MM.1S (cell line): ENCODE measurements around the gene PRICKLE1.

Experiments used
- DNase-seq: peaks from one replicate; pipeline ENCODE4 v3.0.0-alpha.2; 2015
- H2AFZ ChIP-seq: fragments of 300-600 bp; sonication (generic); 2 replicates; pipeline ENCODE4 v1.6.0; 2016; ENCODE audit warnings: antibody characterized with exemption, low read length
- H3F3A ChIP-seq: fragments of 300-600 bp; sonication (generic); 2 replicates; pipeline ENCODE4 v1.6.1; 2016; ENCODE audit warnings: mild to moderate bottlenecking, antibody characterized with exemption, low read length, moderate library complexity, mixed read lengths; ENCODE audit not compliant: insufficient read depth
- H3K27ac ChIP-seq: fragments of 300-600 bp; sonication (generic); 2 replicates; pipeline ENCODE4 v1.5.1; 2016; ENCODE audit warnings: mild to moderate bottlenecking, low read length
- H3K27me3 ChIP-seq: fragments of 300-600 bp; sonication (generic); replicated peaks from 2 replicates; pipeline ENCODE4 v1.6.0; 2016; ENCODE audit warnings: low read length; ENCODE audit not compliant: insufficient read depth
- H3K36me3 ChIP-seq: fragments of 300-600 bp; sonication (generic); replicated peaks from 2 replicates; pipeline ENCODE4 v1.6.1; 2016; ENCODE audit warnings: mild to moderate bottlenecking, low read length, mixed read lengths; ENCODE audit not compliant: insufficient read depth
- H3K4me1 ChIP-seq: fragments of 300-600 bp; sonication (generic); 2 replicates; pipeline ENCODE4 v1.6.1; 2016; ENCODE audit warnings: low read length, mixed read lengths
- H3K4me2 ChIP-seq: fragments of 300-600 bp; sonication (generic); 2 replicates; pipeline ENCODE4 v1.6.0; 2016; ENCODE audit warnings: low read depth, low read length
- H3K4me3 ChIP-seq: fragments of 300-600 bp; sonication (generic); 2 replicates; pipeline ENCODE4 v1.5.1; 2016; ENCODE audit warnings: low read length, mixed read lengths
- H3K79me2 ChIP-seq: fragments of 300-600 bp; sonication (generic); 2 replicates; pipeline ENCODE4 v1.6.1; 2016; ENCODE audit warnings: mixed run types, low read length, mixed read lengths
- H3K9ac ChIP-seq: fragments of 300-600 bp; sonication (generic); 2 replicates; pipeline ENCODE4 v1.6.1; 2016; ENCODE audit warnings: low read length, mixed read lengths
- H3K9me2 ChIP-seq: fragments of 300-600 bp; sonication (generic); replicated peaks from 2 replicates; pipeline ENCODE4 v1.6.1; 2016; ENCODE audit warnings: mild to moderate bottlenecking, low read length, mixed read lengths; ENCODE audit not compliant: insufficient read depth
- H3K9me3 ChIP-seq: fragments of 300-600 bp; sonication (generic); replicated peaks from 2 replicates; pipeline ENCODE4 v1.6.1; 2016; ENCODE audit warnings: mild to moderate bottlenecking, low read length, mixed read lengths; ENCODE audit not compliant: insufficient read depth
- H4K20me1 ChIP-seq: fragments of 300-600 bp; sonication (generic); 2 replicates; pipeline ENCODE4 v1.6.1; 2016; ENCODE audit warnings: mild to moderate bottlenecking, low read length, moderate library complexity, mixed read lengths; ENCODE audit not compliant: insufficient read depth
- EZH2 ChIP-seq: fragments of 300-600 bp; sonication (generic); optimal IDR thresholded peaks from 2 replicates; pipeline ENCODE3; 2017; ENCODE audit warnings: low read depth, mild to moderate bottlenecking, antibody characterized with exemption, low read length, mixed read lengths
- EZH2phosphoT487 ChIP-seq: fragments of 300-600 bp; sonication (generic); IDR thresholded peaks from 2 replicates; pipeline ENCODE4 v1.6.1; 2018; ENCODE audit warnings: antibody characterized with exemption, low read length
- TF ChIP-seq, protein P1 (sequence below): fragments of 300-600 bp; sonication (generic); IDR thresholded peaks from 2 replicates; pipeline ENCODE4 v1.5.1; 2016; ENCODE audit warnings: antibody characterized with exemption, low read length, mixed read lengths

The PRICKLE1 gene

DNA sequence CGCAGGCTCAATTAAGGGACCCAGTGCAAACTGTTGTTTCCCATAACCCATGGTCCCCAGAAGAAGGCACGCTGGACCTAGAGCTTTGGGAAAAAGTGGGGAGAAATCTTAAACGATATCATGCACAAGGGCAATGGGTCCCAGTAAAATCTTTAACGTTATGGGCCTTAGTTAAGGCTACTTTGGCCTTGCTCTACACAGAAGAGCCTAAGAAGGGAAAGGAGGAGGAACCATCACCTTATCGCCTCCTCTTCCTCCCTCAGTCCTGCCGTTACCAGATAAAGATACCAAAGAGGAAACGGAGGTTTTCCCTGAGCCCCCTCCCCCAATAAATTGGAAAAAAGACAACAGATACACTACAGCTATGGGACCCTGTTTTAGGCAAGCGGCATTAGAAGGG is 146.7 kb downstream of the PRICKLE1 start:
- H3K4me3 ChIP-seq: no peak overlapping the region
- H3K27ac ChIP-seq: no peak overlapping the region
- H4K20me1 ChIP-seq: no peaks in the 10 kb centered on the region; the same call in 1 of the 2 replicates
- no peak overlapping the region for H3K4me2 ChIP-seq
- H3K36me3 ChIP-seq: no peaks in the 10 kb centered on the region; the same call in 1 of the 2 replicates
- no peak for DNase-seq
- TF ChIP-seq EZH2phosphoT487: no peak
- TF ChIP-seq EZH2: no peak
- TF ChIP-seq, protein P1, sequence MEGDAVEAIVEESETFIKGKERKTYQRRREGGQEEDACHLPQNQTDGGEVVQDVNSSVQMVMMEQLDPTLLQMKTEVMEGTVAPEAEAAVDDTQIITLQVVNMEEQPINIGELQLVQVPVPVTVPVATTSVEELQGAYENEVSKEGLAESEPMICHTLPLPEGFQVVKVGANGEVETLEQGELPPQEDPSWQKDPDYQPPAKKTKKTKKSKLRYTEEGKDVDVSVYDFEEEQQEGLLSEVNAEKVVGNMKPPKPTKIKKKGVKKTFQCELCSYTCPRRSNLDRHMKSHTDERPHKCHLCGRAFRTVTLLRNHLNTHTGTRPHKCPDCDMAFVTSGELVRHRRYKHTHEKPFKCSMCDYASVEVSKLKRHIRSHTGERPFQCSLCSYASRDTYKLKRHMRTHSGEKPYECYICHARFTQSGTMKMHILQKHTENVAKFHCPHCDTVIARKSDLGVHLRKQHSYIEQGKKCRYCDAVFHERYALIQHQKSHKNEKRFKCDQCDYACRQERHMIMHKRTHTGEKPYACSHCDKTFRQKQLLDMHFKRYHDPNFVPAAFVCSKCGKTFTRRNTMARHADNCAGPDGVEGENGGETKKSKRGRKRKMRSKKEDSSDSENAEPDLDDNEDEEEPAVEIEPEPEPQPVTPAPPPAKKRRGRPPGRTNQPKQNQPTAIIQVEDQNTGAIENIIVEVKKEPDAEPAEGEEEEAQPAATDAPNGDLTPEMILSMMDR: no peak
- H2AFZ ChIP-seq: no peak overlapping the region
- no peaks in the 10 kb centered on the region for H3K79me2 ChIP-seq
- H3K27me3 ChIP-seq: no peaks in the 10 kb centered on the region
- no peak overlapping the region for H3K9ac ChIP-seq
- no peaks in the 10 kb centered on the region for H3K4me1 ChIP-seq
- H3K9me3 ChIP-seq: no peaks in the 10 kb centered on the region
- no peaks in the 10 kb centered on the region for H3K9me2 ChIP-seq
- H3F3A ChIP-seq: no peaks in the 10 kb centered on the region

DNA sequence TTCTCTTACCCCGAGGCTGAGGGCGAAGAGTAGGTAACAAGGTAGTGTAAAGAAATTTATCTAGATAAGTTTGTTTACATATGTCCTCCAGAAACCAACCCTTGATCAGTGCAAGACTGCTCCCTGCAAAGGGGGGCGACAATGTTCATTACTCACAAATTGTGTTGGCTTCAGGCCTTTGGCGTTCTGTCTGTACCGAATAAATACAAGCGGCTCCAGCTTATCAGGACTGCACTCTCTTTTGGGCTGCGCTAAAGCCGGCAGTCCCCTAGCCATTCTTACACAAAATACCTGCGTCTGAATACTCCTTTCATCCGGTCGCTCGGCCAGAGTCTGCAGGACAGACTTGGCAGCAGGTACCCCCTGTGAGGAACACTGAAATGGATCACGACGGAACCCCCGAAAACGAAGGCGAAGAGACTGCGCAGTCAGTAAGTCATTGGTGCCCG is 147.2 kb downstream of the PRICKLE1 start:
- no peak overlapping the region for H3K4me2 ChIP-seq
- no peaks in the 10 kb centered on the region for H3K9me2 ChIP-seq
- H3K9me3 ChIP-seq: no peaks in the 10 kb centered on the region
- TF ChIP-seq, protein P1: no peak
- TF ChIP-seq EZH2phosphoT487: no peak
- H3K36me3 ChIP-seq: no peaks in the 10 kb centered on the region; the same call in 1 of the 2 replicates
- H2AFZ ChIP-seq: no peak overlapping the region
- no peak overlapping the region for H3K27ac ChIP-seq
- no peaks in the 10 kb centered on the region for H3K79me2 ChIP-seq
- no peaks in the 10 kb centered on the region for H3F3A ChIP-seq
- no peak overlapping the region for H3K4me3 ChIP-seq
- H3K27me3 ChIP-seq: no peaks in the 10 kb centered on the region
- no peak for DNase-seq
- H3K4me1 ChIP-seq: no peaks in the 10 kb centered on the region
- no peak overlapping the region for H3K9ac ChIP-seq
- no peaks in the 10 kb centered on the region for H4K20me1 ChIP-seq

DNA sequence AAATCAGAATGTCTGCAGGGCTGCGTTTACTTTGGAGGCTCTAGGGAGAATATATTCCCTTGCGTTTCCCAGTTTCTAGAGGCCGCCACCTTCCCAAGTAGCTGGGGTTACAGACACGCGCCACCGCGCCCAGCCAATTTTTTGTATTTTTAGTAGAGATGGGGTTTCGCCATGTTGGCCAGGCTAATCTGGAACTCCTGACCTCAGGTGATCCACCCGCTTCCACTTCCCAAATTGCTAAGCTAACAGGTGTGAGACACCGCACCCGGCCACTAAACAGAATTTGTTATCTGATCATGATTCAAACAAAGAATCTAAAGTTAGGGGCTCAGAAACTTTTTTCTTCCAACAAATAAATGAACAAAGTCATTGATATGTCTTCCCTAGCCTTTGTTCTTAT is 148.9 kb downstream of the PRICKLE1 start:
- Histone ChIP-seq H3K9me2 (no peaks in the 10 kb centered on the region), H3K27me3 (no peaks in the 10 kb centered on the region), H3K4me2 (no peak overlapping the region), H3F3A (no peaks in the 10 kb centered on the region), H3K9ac (no peak overlapping the region), H2AFZ (no peak overlapping the region), H3K9me3 (no peaks in the 10 kb centered on the region), H4K20me1 (no peaks in the 10 kb centered on the region), H3K4me3 (no peak overlapping the region), H3K27ac (no peak overlapping the region), H3K36me3 (no peaks in the 10 kb centered on the region; the same call in 1 of the 2 replicates), H3K4me1 (no peaks in the 10 kb centered on the region), H3K79me2 (no peaks in the 10 kb centered on the region)
- no peak for DNase-seq
- TF ChIP-seq, protein P1: no peak
- TF ChIP-seq EZH2 (no peak), EZH2phosphoT487 (no peak)
